HepG2 (cell line): Measurements from ENCODE around the gene DYDC2. TPM values are rescaled to one million over a fixed set of nuclear protein-coding genes. Genes with fewer than 3 reads are reported as not detected.

ENCODE experiments used
- ATAC-seq: fragments of 200-7000 bp; cut with Tn5 transposase; 3 replicates; pipeline ENCODE4 v1.9.1; 2020; ENCODE audit warnings: mild to moderate bottlenecking, moderate library complexity
- BruUV-seq: library from RNA; stranded (reverse); fragments of 400-500 nt; replicated peaks from 2 replicates; lab custom pipeline; 2021; lab: Mats Ljungman, UMichigan
- CTCF ChIA-PET: fragments of 300-600 bp; formaldehyde crosslinking; extraction: SDS; loops from one replicate; lab custom pipeline; 2021; ENCODE audit warnings: low total read pairs, inconsistent platforms, low intra/inter-chr PET ratio; lab: Yijun Ruan, JAX
- POLR2A ChIA-PET: fragments of 350-600 bp; sonication (Branson Sonifier 250); formaldehyde crosslinking; loops from one replicate; lab custom pipeline; 2020; ENCODE audit warnings: antibody characterized with exemption, inconsistent platforms; lab: Yijun Ruan, JAX
- DNase-seq: peaks from one replicate; pipeline ENCODE4 v3.0.0-alpha.2; 2015; ENCODE audit warnings: low spot score
- FAIRE-seq: peaks from 3 replicates; lab custom pipeline; 2011; peaks lifted over from hg19 to GRCh38; lab: Jason Lieb, UNC
- H2AFZ ChIP-seq: one replicate; pipeline ENCODE4 v1.6.1; 2011; ENCODE audit warnings: low read length, inconsistent platforms
- H3K27ac ChIP-seq: fragments of 300-600 bp; 3 replicates; pipeline ENCODE4 v1.8.0; 2011; ENCODE audit warnings: mixed run types, mild to moderate bottlenecking, mixed read lengths, low read length, inconsistent platforms; ENCODE audit not compliant: insufficient read depth; ENCODE audit errors: extremely low read length
- H3K27me3 ChIP-seq, 2 experiments: fragments of 200-600 bp in 1 of 2; 2 replicates in 1 of 2; 3 replicates in 1 of 2; pipeline versions ENCODE4 v1.6.0 to v1.8.0; 2011; ENCODE audit warnings: low read length in 2 of 2, mild to moderate bottlenecking in 2 of 2, moderate library complexity in 2 of 2, inconsistent platforms in 1 of 2; ENCODE audit not compliant: insufficient read depth in 2 of 2, control insufficient read depth in 1 of 2
- H3K36me3 ChIP-seq, 2 experiments: fragments of 200-600 bp in 1 of 2; replicated peaks in 1 of 2; 2 replicates in 1 of 2; 3 replicates in 1 of 2; pipeline versions ENCODE4 v1.5.1 to v1.8.0; 2011; ENCODE audit warnings: low read length in 2 of 2, inconsistent platforms in 1 of 2; ENCODE audit not compliant: insufficient read depth in 2 of 2, control insufficient read depth in 1 of 2
- H3K4me1 ChIP-seq: 2 replicates; pipeline ENCODE4 v1.5.1; 2012; ENCODE audit warnings: low read length, inconsistent platforms; ENCODE audit not compliant: insufficient read depth
- H3K4me2 ChIP-seq: 2 replicates; pipeline ENCODE4 v1.6.0; 2011; ENCODE audit warnings: low read depth, low read length, inconsistent platforms
- H3K4me3 ChIP-seq, 3 experiments: fragments of 200-600 bp in 1 of 3; sonication (generic), shearing (Covaris generic) in 1 of 3; replicated peaks in 1 of 3; 2 replicates each; pipeline ENCODE4 v1.5.1; 2011 to 2016; ENCODE audit warnings: low read length in 3 of 3, inconsistent platforms in 2 of 3, low read depth in 2 of 3, mild to moderate bottlenecking in 2 of 3, control low read depth in 1 of 3, mixed read lengths in 1 of 3; ENCODE audit not compliant: insufficient read depth in 1 of 3
- H3K79me2 ChIP-seq: one replicate; pipeline ENCODE4 v1.6.1; 2011; ENCODE audit warnings: low read length, inconsistent platforms; ENCODE audit not compliant: insufficient read depth
- H3K9ac ChIP-seq: 2 replicates; pipeline ENCODE4 v1.6.0; 2011; ENCODE audit warnings: mild to moderate bottlenecking, low read depth, low read length, inconsistent platforms; ENCODE audit not compliant: insufficient read depth
- H3K9me3 ChIP-seq: 2 replicates; pipeline ENCODE4 v1.5.1; 2012; ENCODE audit warnings: mild to moderate bottlenecking, low read length
- H4K20me1 ChIP-seq: 2 replicates; pipeline ENCODE4 v1.6.0; 2011; ENCODE audit warnings: inconsistent platforms, mild to moderate bottlenecking, low read length, moderate library complexity; ENCODE audit not compliant: insufficient read depth
- ESRRA ChIP-seq: sonication (generic); formaldehyde crosslinking; IDR thresholded peaks from 2 replicates; pipeline ENCODE4 v1.5.1; 2020; ENCODE audit warnings: mild to moderate bottlenecking, low read depth, missing genetic modification reagents
- GFI1 ChIP-seq: sonication (generic); formaldehyde crosslinking; IDR thresholded peaks from 2 replicates; pipeline ENCODE4 v1.5.0; 2020; ENCODE audit warnings: missing genetic modification reagents, mild to moderate bottlenecking, borderline replicate concordance
- HOXA7 ChIP-seq: sonication (generic); formaldehyde crosslinking; IDR thresholded peaks from 2 replicates; pipeline ENCODE4 v1.8.1; 2022; ENCODE audit warnings: mild to moderate bottlenecking, missing genetic modification reagents, moderate library complexity
- KLF13 ChIP-seq: sonication (generic); formaldehyde crosslinking; IDR thresholded peaks from 2 replicates; pipeline ENCODE4 v1.4.0; 2020; ENCODE audit warnings: mild to moderate bottlenecking, missing genetic modification reagents
- POGZ ChIP-seq: sonication (generic); formaldehyde crosslinking; IDR thresholded peaks from 2 replicates; pipeline ENCODE4 v1.4.0; 2020; ENCODE audit warnings: mild to moderate bottlenecking, missing genetic modification reagents
- SOX13 ChIP-seq, 3 experiments: fragments of 450-650 bp in 1 of 3; sonication (generic) in 1 of 3; formaldehyde crosslinking in 1 of 3; IDR thresholded peaks in 2 of 3; conservative IDR thresholded peaks in 1 of 3; 2 replicates each; pipeline versions ENCODE4 v1.5.0 to v1.6.1; 2016 to 2020; ENCODE audit warnings: antibody characterized with exemption in 1 of 3, mild to moderate bottlenecking in 1 of 3, missing compliant biosample characterization in 1 of 3, missing genetic modification reagents in 1 of 3, moderate library complexity in 1 of 3
- SP1 ChIP-seq, 2 experiments: fragments of 450-650 bp in 1 of 2; sonication (generic) in 1 of 2; formaldehyde crosslinking in 1 of 2; IDR thresholded peaks; 2 replicates each; pipeline versions ENCODE4 v1.4.0 to v1.6.1; 2016 to 2020; ENCODE audit warnings: missing genetic modification reagents in 1 of 2
- TOE1 ChIP-seq: sonication (generic); formaldehyde crosslinking; IDR thresholded peaks from 2 replicates; pipeline ENCODE4 v1.4.0; 2020; ENCODE audit warnings: mild to moderate bottlenecking, missing genetic modification reagents
- ZBTB46 ChIP-seq: sonication (generic); formaldehyde crosslinking; IDR thresholded peaks from 2 replicates; pipeline ENCODE4 v1.4.0; 2020; ENCODE audit warnings: mild to moderate bottlenecking, missing genetic modification reagents, borderline replicate concordance
- ZEB1 ChIP-seq: IDR thresholded peaks from 2 replicates; pipeline ENCODE4 v1.6.1; 2012; ENCODE audit warnings: mild to moderate bottlenecking, low read depth, inconsistent platforms; ENCODE audit not compliant: insufficient replicate concordance
- ZNF367 ChIP-seq: sonication (generic); formaldehyde crosslinking; IDR thresholded peaks from 2 replicates; pipeline ENCODE4 v1.4.0; 2020; ENCODE audit warnings: missing genetic modification reagents, borderline replicate concordance
- ZNF44 ChIP-seq: sonication (generic); formaldehyde crosslinking; IDR thresholded peaks from 2 replicates; pipeline ENCODE4 v1.5.1; 2020; ENCODE audit warnings: mild to moderate bottlenecking, missing genetic modification reagents
- ZNF468 ChIP-seq: sonication (generic); formaldehyde crosslinking; IDR thresholded peaks from 2 replicates; pipeline ENCODE4 v1.8.0; 2022; ENCODE audit warnings: mild to moderate bottlenecking, moderate library complexity, missing genetic modification reagents
- ZNF709 ChIP-seq: sonication (generic); formaldehyde crosslinking; IDR thresholded peaks from 2 replicates; pipeline ENCODE4 v1.5.0; 2020; ENCODE audit warnings: mild to moderate bottlenecking, missing genetic modification reagents
- ZNF780A ChIP-seq: sonication (generic); formaldehyde crosslinking; IDR thresholded peaks from 2 replicates; pipeline ENCODE4 v1.8.0; 2022; ENCODE audit warnings: mild to moderate bottlenecking, missing genetic modification reagents, moderate library complexity
- ZNF816 ChIP-seq: sonication (generic); formaldehyde crosslinking; IDR thresholded peaks from 2 replicates; pipeline ENCODE4 v1.8.0; 2022; ENCODE audit warnings: missing genetic modification reagents, mild to moderate bottlenecking, borderline replicate concordance
- WGBS: methylation state at CpG from one replicate; pipeline ENCODE4 v1.1.6; 2017; ENCODE audit warnings: low lambda C conversion rate; 5-methylcytosine and 5-hydroxymethylcytosine counted together
- in situ Hi-C: cut with HindIII; loops from 2 replicates; pipeline ENCODE4 v1.10.0; 2017; ENCODE audit warnings: low pct_unique_long_range_greater_than_20kb; ENCODE audit not compliant: extremely low pct_ligation_motif_present
- intact Hi-C: fragments of 100-400 bp; cut with micrococcal nuclease; formaldehyde crosslinking; loops from one replicate; pipeline ENCODE4 v1.10.0; 2022; ENCODE audit not compliant: unreplicated experiment
- polyA plus RNA-seq, 8 experiments: library from polyadenylated mRNA; depleted of rRNA in 3 of 8; stranded (reverse) in 7 of 8; unstranded in 1 of 8; fragments of >200 nt; fragmentation: Illumina TruSeq in 4 of 8; extraction: Trizol in 4 of 8; gene quantifications; 2 replicates each; pipeline versions ENCODE4 v1.2.1 to v1.2.3, GENCODE V29; 2011 to 2016; ENCODE audit warnings: low read depth in 4 of 8, missing spikeins in 1 of 8, mixed read lengths in 1 of 8; ENCODE audit not compliant: insufficient read depth in 1 of 8
- total RNA-seq, 5 experiments: library from RNA; depleted of rRNA; stranded (reverse); fragments of >200 nt; fragmentation: Illumina TruSeq; extraction: Trizol; gene quantifications; 2 replicates each; pipeline ENCODE4 v1.2.3, GENCODE V29; 2016; ENCODE audit warnings: low read depth in 1 of 5
- TF ChIP-seq, protein P1 (sequence below): sonication (generic); formaldehyde crosslinking; IDR thresholded peaks from 2 replicates; pipeline ENCODE4 v1.8.0; 2022; ENCODE audit warnings: missing genetic modification reagents, mild to moderate bottlenecking, borderline replicate concordance

The DYDC2 gene
- total and polyA plus RNA-seq, 2 of the 13 experiments (the other 11 are each of a cell fraction or from before 2014, with no cell fraction given), result 0.98 to 2.3 TPM

GRCh38 chr10:80320377-80320776 lies 36.2 kb upstream of the DYDC2 start (continued):
- TF ChIP-seq SOX13 (IDR thresholded peaks at IDR 0.05) (no peak), SOX13 (CRISPR knock-in tag; conservative IDR thresholded peaks at IDR 0.05 in 1 of 2, IDR thresholded peaks at IDR 0.05 in 1 of 2) (peak in 1 of 2 experiments; percentile 49; a peak in 1 of 4 replicates), GFI1 (CRISPR knock-in tag) (no peak), KLF13 (CRISPR knock-in tag) (no peak), ZNF780A (CRISPR knock-in tag) (no peak), ZEB1 (no peak), TOE1 (CRISPR knock-in tag) (no peak), ZNF709 (CRISPR knock-in tag) (no peak), ESRRA (CRISPR knock-in tag) (no peak), ZNF367 (CRISPR knock-in tag) (no peak), ZNF44 (no peak)

GRCh38 chr10:80321183-80321582 lies 35.4 kb upstream of the DYDC2 start:
- 74% methylated on average over 5 of the region's 5 CpGs for WGBS
- FAIRE-seq, result no peak
- Histone ChIP-seq H3K9ac (no peak overlapping the region), H3K36me3 (no peaks in the 10 kb centered on the region), H3K27ac (no peak overlapping the region), H3K27me3 (no peaks in the 10 kb centered on the region), H2AFZ (no peak overlapping the region), H4K20me1 (no peaks in the 10 kb centered on the region), H3K79me2 (no peaks in the 10 kb centered on the region), H3K4me1 (peaks cover 56% of the 10 kb centered on the region), H3K4me2 (no peak overlapping the region), H3K4me3 (no peak overlapping the region), H3K9me3 (no peaks in the 10 kb centered on the region)
- BruUV-seq, result no TSS peak
- ChIA-PET CTCF (no interaction called here), POLR2A (no interaction called here)
- ATAC-seq, result no peak
- TF ChIP-seq ZNF468, result no peak
- TF ChIP-seq POGZ (CRISPR knock-in tag), result no peak
- TF ChIP-seq HOXA7 (CRISPR knock-in tag), result no peak
- no peak for TF ChIP-seq ZBTB46
- TF ChIP-seq ZNF816 (CRISPR knock-in tag), result no peak
- TF ChIP-seq, protein P1, sequence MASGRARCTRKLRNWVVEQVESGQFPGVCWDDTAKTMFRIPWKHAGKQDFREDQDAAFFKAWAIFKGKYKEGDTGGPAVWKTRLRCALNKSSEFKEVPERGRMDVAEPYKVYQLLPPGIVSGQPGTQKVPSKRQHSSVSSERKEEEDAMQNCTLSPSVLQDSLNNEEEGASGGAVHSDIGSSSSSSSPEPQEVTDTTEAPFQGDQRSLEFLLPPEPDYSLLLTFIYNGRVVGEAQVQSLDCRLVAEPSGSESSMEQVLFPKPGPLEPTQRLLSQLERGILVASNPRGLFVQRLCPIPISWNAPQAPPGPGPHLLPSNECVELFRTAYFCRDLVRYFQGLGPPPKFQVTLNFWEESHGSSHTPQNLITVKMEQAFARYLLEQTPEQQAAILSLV (CRISPR knock-in tag), result no peak
- TF ChIP-seq SP1 (IDR thresholded peaks at IDR 0.05), result no peak
- no peak for TF ChIP-seq SP1 (CRISPR knock-in tag; IDR thresholded peaks at IDR 0.05)
- intact Hi-C loops (loop anchor here (5.0 kb wide), 1 partner anchor 59 kb away; no protein-coding TSS in a partner anchor), in situ Hi-C loops (no loop called here)
- DNase-seq, result no peak
